Neural cell (in vitro differentiated cells): ENCODE data around the gene TTC23.

Source experiments
- CTCF ChIP-seq: fragments of 450-650 bp; IDR thresholded peaks from 2 replicates; pipeline ENCODE4 v1.5.1; 2014; ENCODE audit warnings: antibody characterized with exemption, mild to moderate bottlenecking, moderate library complexity; ENCODE audit not compliant: poor library complexity, severe bottlenecking
- EP300 ChIP-seq: fragments of 450-650 bp; conservative IDR thresholded peaks from 2 replicates; pipeline ENCODE4 v1.6.1; 2014; ENCODE audit warnings: antibody characterized with exemption, mild to moderate bottlenecking, moderate library complexity; ENCODE audit not compliant: poor library complexity, severe bottlenecking
- EZH2 ChIP-seq: fragments of 200-600, 300-800 bp; shearing (Covaris generic), sonication (generic); IDR thresholded peaks from 2 replicates; pipeline ENCODE4 v1.6.1; 2014; ENCODE audit warnings: antibody characterized with exemption, low read length, borderline replicate concordance, mild to moderate bottlenecking; ENCODE audit not compliant: insufficient read depth, poor library complexity, severe bottlenecking
- MXI1 ChIP-seq: fragments of 450-650 bp; conservative IDR thresholded peaks from 2 replicates; pipeline ENCODE4 v1.6.1; 2014; ENCODE audit warnings: antibody characterized with exemption, mild to moderate bottlenecking; ENCODE audit not compliant: poor library complexity, severe bottlenecking
- POLR2AphosphoS5 ChIP-seq: IDR thresholded peaks from 2 replicates; pipeline ENCODE4 v1.6.1; 2012
- RAD21 ChIP-seq: fragments of 450-650 bp; conservative IDR thresholded peaks from 2 replicates; pipeline ENCODE4 v1.6.1; 2014; ENCODE audit warnings: antibody characterized with exemption, mild to moderate bottlenecking, moderate library complexity
- REST ChIP-seq: IDR thresholded peaks from 2 replicates; pipeline ENCODE4 v1.6.1; 2012; ENCODE audit warnings: borderline replicate concordance
- TAF1 ChIP-seq: IDR thresholded peaks from 2 replicates; pipeline ENCODE4 v1.6.1; 2012; ENCODE audit warnings: low read depth

- TF ChIP-seq CTCF (no peak), EP300 (no peak), RAD21 (no peak), EZH2 (no peak), REST (no peak), POLR2AphosphoS5 (no peak), TAF1 (no peak), MXI1 (no peak)
Observed at GRCh38 chr15:99134317-99134821, 115.0 kb downstream of the TTC23 start.
